Esophagus squamous epithelium (tissue), 4 donors: ENCODE results near the gene FLNB.

Source experiments
- CTCF ChIP-seq, 6 experiments: fragments of 450-650 bp in 4 of 6; fragments of 200-600 bp in 2 of 6; sonication (generic) in 2 of 6; IDR thresholded peaks; one replicate each; pipeline ENCODE4 v1.5.1; 2016 to 2019; ENCODE audit warnings: antibody characterized with exemption in 6 of 6, mild to moderate bottlenecking in 4 of 6, moderate library complexity in 4 of 6
- POLR2A ChIP-seq, 4 donors: fragments of 450-650 bp; IDR thresholded peaks; one replicate each; pipeline ENCODE4 v1.6.1; 2017; ENCODE audit warnings: antibody characterized with exemption in 4 of 4, mild to moderate bottlenecking in 4 of 4, moderate library complexity in 3 of 4

GRCh38 chr3:57986261-57986660, 22.0 kb upstream of the FLNB start:
- TF ChIP-seq CTCF (IDR thresholded peaks at IDR 0.05) (no peak), POLR2A (IDR thresholded peaks at IDR 0.05) (no peak)
